Left forelimb (tissue), 1 donor: ENCODE results near the gene UBR1.
"Not testable (repeated sequence)": the region's sequence is repeated elsewhere in the genome, so short reads cannot be mapped to it uniquely, and the experiment has no call there.

Source experiments
- DNase-seq: peaks from one replicate; pipeline ENCODE4 v3.0.0-alpha.2; 2018; ENCODE audit warnings: low spot score

UBR1 gene

GRCh38 chr15:43056696-43057095 lies 49.1 kb downstream of the UBR1 start:
- no peak for DNase-seq

GRCh38 chr15:43052860-43053259 lies 53.0 kb downstream of the UBR1 start:
- DNase-seq: no peak

- DNase-seq: no peak
Measured at GRCh38 chr15:43048935-43049334, 56.9 kb downstream of the UBR1 start.

- no peak for DNase-seq
Measured at GRCh38 chr15:43046484-43046883, 59.4 kb downstream of the UBR1 start.

- DNase-seq: no peak
Measured at GRCh38 chr15:43042885-43043284, 63.0 kb downstream of the UBR1 start.

GRCh38 chr15:43041085-43041484 lies 64.8 kb downstream of the UBR1 start:
- not testable (repeated sequence) for DNase-seq

GRCh38 chr15:43035240-43035639 lies 70.6 kb downstream of the UBR1 start:
- not testable (repeated sequence) for DNase-seq

- DNase-seq: no peak
Measured at GRCh38 chr15:43029476-43029875, 76.4 kb downstream of the UBR1 start.

GRCh38 chr15:43025150-43025549 lies 80.7 kb downstream of the UBR1 start:
- no peak for DNase-seq

- DNase-seq: not testable (repeated sequence)
Measured at GRCh38 chr15:43014671-43015070, 91.2 kb downstream of the UBR1 start.

- no peak for DNase-seq
Measured at GRCh38 chr15:43009206-43009605, 96.6 kb downstream of the UBR1 start.

- DNase-seq: no peak
Measured at GRCh38 chr15:43008150-43008549, 97.7 kb downstream of the UBR1 start.

GRCh38 chr15:43007551-43007950 lies 98.3 kb downstream of the UBR1 start:
- DNase-seq: no peak

GRCh38 chr15:43006991-43007390 lies 98.8 kb downstream of the UBR1 start:
- no peak for DNase-seq

GRCh38 chr15:43004886-43005595 lies 100.8 kb downstream of the UBR1 start:
- DNase-seq: not testable (repeated sequence)

GRCh38 chr15:42999201-42999779 lies 106.5 kb downstream of the UBR1 start:
- no peak for DNase-seq

GRCh38 chr15:42996871-42997270 lies 109.0 kb downstream of the UBR1 start:
- DNase-seq: no peak

GRCh38 chr15:42994546-42994945 lies 111.3 kb downstream of the UBR1 start:
- no peak for DNase-seq

- no peak for DNase-seq
Measured at GRCh38 chr15:42992626-42993025, 113.2 kb downstream of the UBR1 start.

GRCh38 chr15:42986693-42987342 lies 119.0 kb downstream of the UBR1 start:
- DNase-seq: no peak

GRCh38 chr15:42984493-42985034 lies 121.3 kb downstream of the UBR1 start:
- no peak for DNase-seq

GRCh38 chr15:42979113-42979512 lies 126.7 kb downstream of the UBR1 start:
- not testable (repeated sequence) for DNase-seq
